Gastrocnemius medialis (tissue), 4 donors: ENCODE measurements around the gene GPR132. TPM values are rescaled to one million over a fixed set of nuclear protein-coding genes. Genes with fewer than 3 reads are reported as not detected.

Experiments used
- ATAC-seq, 2 donors: fragments of 150-250 bp; one replicate each; pipeline ENCODE4 v1.9.1; 2016
- DNase-seq, 2 donors: peaks; one replicate each; pipeline ENCODE4 v3.0.0-alpha.2; 2019
- H3K27ac ChIP-seq, 4 donors: fragments of 200-600 bp; sonication (generic); 1 replicate in 1 of 4; 2 replicates in 3 of 4; pipeline ENCODE4 v1.5.1; 2016 to 2018; ENCODE audit warnings: mild to moderate bottlenecking in 2 of 4, moderate library complexity in 1 of 4
- H3K27me3 ChIP-seq, 3 donors: fragments of 200-600 bp; sonication (generic) in 2 of 3; 1 replicate in 1 of 3; 2 replicates in 2 of 3; pipeline versions ENCODE4 v1.5.1 to v1.6.0; 2016 to 2019; ENCODE audit warnings: mild to moderate bottlenecking in 1 of 3, moderate library complexity in 1 of 3
- H3K36me3 ChIP-seq, 2 donors: fragments of 200-600 bp; sonication (generic) in 1 of 2; one replicate each; pipeline ENCODE4 v1.5.1; 2017 to 2018
- H3K4me1 ChIP-seq, 2 donors: fragments of 200-600 bp; sonication (generic) in 1 of 2; one replicate each; pipeline ENCODE4 v1.5.1; 2016 to 2017; ENCODE audit warnings: mild to moderate bottlenecking in 2 of 2
- H3K4me3 ChIP-seq, 4 donors: fragments of 200-600 bp; sonication (generic) in 3 of 4; 1 replicate in 1 of 4; 2 replicates in 3 of 4; pipeline ENCODE4 v1.5.1; 2016 to 2019; ENCODE audit warnings: mild to moderate bottlenecking in 2 of 4
- H3K9me3 ChIP-seq, 3 donors: fragments of 200-600 bp; sonication (generic) in 2 of 3; 1 replicate in 1 of 3; 2 replicates in 2 of 3; pipeline ENCODE4 v1.5.1; 2016 to 2019
- POLR2A ChIP-seq, 2 donors: fragments of 450-650 bp; IDR thresholded peaks; one replicate each; pipeline ENCODE4 v1.6.1; 2017; ENCODE audit warnings: antibody characterized with exemption in 2 of 2, mild to moderate bottlenecking in 2 of 2, moderate library complexity in 2 of 2
- in situ Hi-C, 4 donors: fragments of 200-750 bp; cut with MboI; loops; one replicate each; pipeline versions ENCODE4 v1.15.0 to v1.8.0; 2017; ENCODE audit warnings: low sequenced_read_pairs in 4 of 4
- intact Hi-C: fragments of 100-400 bp; cut with DNase I; formaldehyde crosslinking; loops from one replicate; pipeline ENCODE4 v1.15.1; 2023; ENCODE audit warnings: low total_unique reads
- total RNA-seq, 4 donors: library from RNA; depleted of rRNA; stranded (reverse); fragments of >200 nt; gene quantifications; one replicate each; pipeline versions ENCODE4 v1.1.0 to v1.2.3, GENCODE V29; 2016
- TF ChIP-seq, protein P1 (sequence below), 5 experiments: fragments of 450-650 bp in 3 of 5; fragments of 200-600 bp in 2 of 5; sonication (generic) in 2 of 5; IDR thresholded peaks in 4 of 5; conservative IDR thresholded peaks in 1 of 5; 1 replicate in 4 of 5; 2 replicates in 1 of 5; pipeline ENCODE4 v1.5.1; 2016 to 2019; ENCODE audit warnings: antibody characterized with exemption in 5 of 5, mild to moderate bottlenecking in 3 of 5, moderate library complexity in 3 of 5

Gene GPR132
- total RNA-seq, 4 donors from 2014 or later, result 0.07 to 0.61 (median 0.26) TPM

DNA sequence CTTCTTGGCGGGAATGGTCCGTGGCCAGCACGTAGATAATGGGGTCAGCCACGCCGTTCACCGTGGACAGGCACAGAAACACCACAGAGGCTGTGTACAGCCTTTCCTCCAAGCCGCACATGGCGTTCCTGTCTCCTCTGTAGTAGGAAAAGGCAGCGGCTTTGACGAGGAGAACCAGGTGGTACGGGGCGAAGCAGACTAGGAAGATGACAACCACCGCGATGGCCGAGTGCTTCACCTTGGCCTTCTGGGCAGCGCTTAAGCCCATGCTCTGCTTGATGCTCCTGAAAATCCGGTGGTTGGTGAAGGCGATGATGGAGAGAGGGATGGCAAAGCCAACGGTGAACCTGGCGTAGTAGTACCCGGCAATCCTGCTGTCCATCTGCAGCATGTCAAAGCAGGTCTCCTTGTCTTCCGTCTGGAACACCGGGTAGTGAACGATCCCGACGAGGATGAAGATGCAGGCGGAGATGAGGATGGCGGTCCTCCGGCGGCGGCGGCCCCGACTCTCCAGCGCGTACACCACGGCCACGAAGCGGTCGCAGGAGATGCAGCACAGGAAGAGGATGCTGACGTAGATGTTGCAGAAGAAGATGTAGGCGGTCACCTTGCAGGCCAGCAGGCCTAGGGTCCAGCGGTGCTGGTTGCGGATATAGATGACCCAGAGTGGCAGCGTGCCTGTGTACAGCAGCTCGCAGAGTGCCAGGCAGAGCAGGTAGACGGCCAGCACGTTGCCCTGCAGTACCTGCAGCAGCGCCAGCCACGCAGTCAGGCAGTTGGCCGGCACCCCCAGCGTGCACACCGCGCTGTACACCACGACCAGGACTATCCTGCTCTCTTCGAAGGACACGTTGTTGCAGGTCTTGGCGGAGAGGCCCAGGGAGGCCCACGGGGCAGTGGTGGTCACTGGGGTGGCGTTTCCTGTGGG lies 13.8 kb downstream of the GPR132 start:
- Histone ChIP-seq H3K4me1 (no peaks in the 10 kb centered on the region), H3K27me3 (no peaks in the 10 kb centered on the region), H3K27ac (no peak overlapping the region), H3K36me3 (no peaks in the 10 kb centered on the region), H3K4me3 (no peak overlapping the region), H3K9me3 (no peaks in the 10 kb centered on the region)
- in situ Hi-C loops (no loop called here), intact Hi-C loops (no loop called here)
- TF ChIP-seq, protein P1, sequence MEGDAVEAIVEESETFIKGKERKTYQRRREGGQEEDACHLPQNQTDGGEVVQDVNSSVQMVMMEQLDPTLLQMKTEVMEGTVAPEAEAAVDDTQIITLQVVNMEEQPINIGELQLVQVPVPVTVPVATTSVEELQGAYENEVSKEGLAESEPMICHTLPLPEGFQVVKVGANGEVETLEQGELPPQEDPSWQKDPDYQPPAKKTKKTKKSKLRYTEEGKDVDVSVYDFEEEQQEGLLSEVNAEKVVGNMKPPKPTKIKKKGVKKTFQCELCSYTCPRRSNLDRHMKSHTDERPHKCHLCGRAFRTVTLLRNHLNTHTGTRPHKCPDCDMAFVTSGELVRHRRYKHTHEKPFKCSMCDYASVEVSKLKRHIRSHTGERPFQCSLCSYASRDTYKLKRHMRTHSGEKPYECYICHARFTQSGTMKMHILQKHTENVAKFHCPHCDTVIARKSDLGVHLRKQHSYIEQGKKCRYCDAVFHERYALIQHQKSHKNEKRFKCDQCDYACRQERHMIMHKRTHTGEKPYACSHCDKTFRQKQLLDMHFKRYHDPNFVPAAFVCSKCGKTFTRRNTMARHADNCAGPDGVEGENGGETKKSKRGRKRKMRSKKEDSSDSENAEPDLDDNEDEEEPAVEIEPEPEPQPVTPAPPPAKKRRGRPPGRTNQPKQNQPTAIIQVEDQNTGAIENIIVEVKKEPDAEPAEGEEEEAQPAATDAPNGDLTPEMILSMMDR (IDR thresholded peaks at IDR 0.05 in 4 of 5, conservative IDR thresholded peaks at IDR 0.05 in 1 of 5), result no peak
- no peak for TF ChIP-seq POLR2A (IDR thresholded peaks at IDR 0.05)
- DNase-seq (no peak), ATAC-seq (no peak)

DNA sequence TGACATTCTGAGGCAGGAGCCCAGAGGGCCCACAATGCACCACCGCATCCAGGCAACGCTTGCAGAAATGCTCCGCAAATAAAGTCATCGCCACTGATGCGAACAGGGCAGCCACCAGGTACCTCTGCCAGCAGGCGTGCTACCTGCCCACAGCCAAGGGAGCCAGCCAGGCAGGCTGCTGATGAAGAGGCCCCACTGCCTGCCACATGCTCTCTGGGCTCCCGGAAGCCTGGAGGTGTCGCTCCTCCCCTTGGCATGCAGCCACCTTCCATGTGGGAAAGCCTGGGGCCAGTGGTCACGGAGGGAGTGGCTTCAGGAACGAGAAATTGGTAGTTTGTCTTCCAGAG lies 14.7 kb downstream of the GPR132 start:
- ATAC-seq (no peak), DNase-seq (no peak)
- H3K27ac ChIP-seq, result no peak overlapping the region
- no peaks in the 10 kb centered on the region for H3K27me3 ChIP-seq
- H3K4me1 ChIP-seq, result no peaks in the 10 kb centered on the region
- H3K36me3 ChIP-seq, result no peaks in the 10 kb centered on the region
- no peaks in the 10 kb centered on the region for H3K9me3 ChIP-seq
- in situ Hi-C loops, result no loop called here
- H3K4me3 ChIP-seq, result no peak overlapping the region
- TF ChIP-seq POLR2A (IDR thresholded peaks at IDR 0.05), result no peak
- TF ChIP-seq, protein P1 (IDR thresholded peaks at IDR 0.05 in 4 of 5, conservative IDR thresholded peaks at IDR 0.05 in 1 of 5), result no peak
- intact Hi-C loops, result no loop called here

DNA sequence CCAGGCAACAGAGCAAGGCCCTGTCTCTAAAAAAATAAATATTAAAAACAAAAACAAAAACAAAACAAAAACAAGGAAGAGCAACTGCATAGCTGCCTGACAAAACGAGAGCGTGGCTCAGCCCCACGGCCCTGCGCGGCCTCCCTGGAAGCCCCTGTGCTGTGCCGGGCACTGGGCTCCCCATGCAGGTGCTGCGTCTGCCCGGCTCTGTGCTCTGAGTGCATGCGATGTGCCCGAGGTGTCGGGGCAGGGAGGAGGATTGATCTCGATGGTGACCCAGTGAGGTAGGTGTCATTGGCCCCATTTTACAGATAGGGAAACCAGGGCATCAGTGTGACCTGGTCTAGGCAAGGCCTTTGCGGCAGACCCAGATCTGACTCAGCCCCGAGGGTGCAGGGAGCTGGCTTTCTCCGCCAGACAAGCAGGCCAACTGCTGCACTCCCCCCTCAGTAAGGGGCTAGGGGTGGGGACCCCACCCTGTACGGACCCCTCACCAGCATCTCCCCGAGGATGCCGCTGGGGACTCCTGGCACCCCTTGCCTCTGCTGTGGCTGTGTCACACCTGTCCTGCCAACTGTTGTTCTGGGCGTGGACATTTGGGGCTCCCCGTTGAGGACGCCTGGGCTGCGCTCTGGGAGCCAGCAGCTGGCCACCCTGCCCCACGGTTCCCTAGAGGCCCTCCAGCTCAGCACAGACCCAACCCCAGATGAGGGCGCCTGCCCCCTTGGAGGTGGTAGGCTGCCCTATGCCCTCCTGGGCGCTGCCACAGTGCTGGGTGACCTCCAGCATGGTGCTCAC lies 15.3 kb downstream of the GPR132 start:
- H3K9me3 ChIP-seq, result no peaks in the 10 kb centered on the region
- in situ Hi-C loops, result loop anchor here in 3 of 4 donors (5.0 kb wide), 1 partner anchor 78 kb away; no protein-coding TSS in a partner anchor
- ATAC-seq, result no peak
- DNase-seq, result no peak
- no peaks in the 10 kb centered on the region for H3K4me1 ChIP-seq
- TF ChIP-seq, protein P1 (IDR thresholded peaks at IDR 0.05 in 4 of 5, conservative IDR thresholded peaks at IDR 0.05 in 1 of 5), result no peak
- TF ChIP-seq POLR2A (IDR thresholded peaks at IDR 0.05), result no peak
- H3K36me3 ChIP-seq, result no peaks in the 10 kb centered on the region
- no peak overlapping the region for H3K27ac ChIP-seq
- no peak overlapping the region for H3K4me3 ChIP-seq
- H3K27me3 ChIP-seq, result peaks cover 0 to under 1% (median 0%) of the 10 kb centered on the region in 3 donors
- intact Hi-C loops, result loop anchor here (5.0 kb wide), 1 partner anchor 38 kb away; no protein-coding TSS in a partner anchor

DNA sequence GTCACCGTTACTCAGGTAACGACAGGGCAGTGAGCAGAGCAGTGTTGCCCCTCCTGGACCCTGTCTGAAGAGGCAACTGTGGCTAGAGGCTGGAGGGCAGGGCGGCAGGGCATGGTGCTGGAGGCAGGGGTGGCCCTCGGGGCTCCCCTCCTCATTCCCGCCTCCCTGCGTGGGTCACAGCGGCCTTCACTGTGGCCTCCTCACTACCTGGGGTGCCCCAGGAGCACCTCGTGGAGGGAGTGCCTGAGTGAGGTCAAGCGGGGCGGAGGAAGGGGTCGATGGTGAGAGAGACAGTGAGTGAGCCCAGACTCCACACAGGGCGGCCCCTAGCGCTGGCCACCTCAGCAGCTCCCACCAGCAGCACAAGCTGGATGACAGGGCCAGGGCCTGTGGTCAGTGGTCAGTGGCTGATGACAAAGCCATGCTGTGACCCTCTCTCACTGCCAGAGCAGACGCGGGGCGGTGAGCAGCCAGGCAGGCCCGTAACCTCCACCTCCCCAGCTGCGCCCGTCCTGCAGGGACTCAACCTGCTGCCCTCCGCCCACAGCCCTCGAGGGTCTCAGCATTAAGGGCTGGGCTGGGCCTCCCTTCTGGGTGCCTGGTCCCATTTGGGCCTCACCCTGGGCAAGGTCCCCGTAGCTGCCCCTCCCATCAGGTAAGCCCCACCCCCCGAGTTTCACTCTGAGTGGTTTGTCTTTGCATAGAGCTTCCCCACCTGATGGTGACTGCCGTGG lies 17.8 kb downstream of the GPR132 start:
- Histone ChIP-seq H3K27me3 (peaks cover 0 to 5% (median 0%) of the 10 kb centered on the region in 3 donors), H3K27ac (no peak overlapping the region), H3K36me3 (no peaks in the 10 kb centered on the region), H3K9me3 (no peaks in the 10 kb centered on the region), H3K4me1 (no peaks in the 10 kb centered on the region), H3K4me3 (no peak overlapping the region)
- in situ Hi-C loops, result loop anchor here in 3 of 4 donors (5.0 kb wide), 1 partner anchor 75 kb away; no protein-coding TSS in a partner anchor
- no peak for DNase-seq
- no peak for TF ChIP-seq POLR2A (IDR thresholded peaks at IDR 0.05)
- TF ChIP-seq, protein P1 (IDR thresholded peaks at IDR 0.05 in 4 of 5, conservative IDR thresholded peaks at IDR 0.05 in 1 of 5), result no peak
- intact Hi-C loops, result loop anchor here (5.0 kb wide), 1 partner anchor 35 kb away; no protein-coding TSS in a partner anchor
- ATAC-seq, result no peak
